KOPT-K1 (cell line): Measurements from ENCODE around the gene NPIPB6.
"Not testable (repeated sequence)": the region's sequence is repeated elsewhere in the genome, so short reads cannot be mapped to it uniquely, and the experiment has no call there.

Experiments
- H3K27ac ChIP-seq: fragments of 200-600 bp; sonication (generic); 2 replicates; pipeline ENCODE4 v1.5.1; 2016; ENCODE audit warnings: antibody characterized with exemption, mild to moderate bottlenecking, low read depth, low read length; ENCODE audit not compliant: poor library complexity, severe bottlenecking
- H3K36me3 ChIP-seq: fragments of 200-600 bp; sonication (generic); 2 replicates; pipeline ENCODE4 v1.5.1; 2017; ENCODE audit warnings: antibody characterized with exemption, mild to moderate bottlenecking, low read length, moderate library complexity; ENCODE audit not compliant: insufficient read depth
- H3K9me3 ChIP-seq: fragments of 200-600 bp; sonication (generic); 2 replicates; pipeline ENCODE4 v1.5.1; 2017; ENCODE audit warnings: antibody characterized with exemption, low read length, mild to moderate bottlenecking; ENCODE audit not compliant: insufficient read depth, poor library complexity, severe bottlenecking

The NPIPB6 gene

DNA sequence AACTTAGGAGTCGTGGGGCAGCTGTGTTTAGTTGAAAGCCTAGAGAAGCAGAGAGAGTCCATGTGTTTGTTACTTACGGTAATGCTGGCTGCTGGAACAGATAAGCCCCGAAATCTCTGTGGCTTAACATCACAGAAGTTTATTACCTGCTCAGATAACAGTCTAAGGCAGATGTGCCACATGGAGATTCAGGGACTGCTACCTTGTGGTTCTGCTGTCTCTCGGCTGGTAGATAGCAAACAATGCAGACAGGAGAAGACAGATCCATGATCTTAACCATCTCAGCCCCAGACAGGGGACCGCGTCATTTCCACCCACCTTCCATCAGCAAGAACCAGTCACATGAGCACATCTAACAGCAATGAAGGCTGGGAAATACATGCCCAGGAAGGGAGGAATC lies 30.7 kb downstream of the NPIPB6 start:
- H3K9me3 ChIP-seq, H3K36me3 ChIP-seq, H3K27ac ChIP-seq: not testable (repeated sequence)

DNA sequence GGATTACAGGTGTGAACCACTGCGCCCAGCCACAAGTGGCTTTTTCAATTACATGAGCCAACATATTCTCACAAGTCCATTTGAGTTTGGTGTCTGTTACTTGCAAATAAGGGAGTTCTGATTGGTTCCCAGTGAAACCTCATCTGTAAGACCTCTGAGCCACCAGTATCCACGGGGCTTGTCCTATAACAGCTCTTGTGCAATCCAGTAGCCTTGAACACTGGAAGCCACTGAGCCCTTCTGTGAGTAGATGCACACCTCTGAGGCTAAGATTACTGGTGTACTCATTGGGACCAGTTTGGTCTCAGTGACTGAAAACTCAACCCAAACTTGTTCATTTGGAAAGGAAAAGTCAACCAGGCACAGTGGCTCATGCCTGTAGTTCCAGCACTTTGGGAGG lies 32.3 kb downstream of the NPIPB6 start:
- not testable (repeated sequence) for H3K27ac ChIP-seq, H3K9me3 ChIP-seq, H3K36me3 ChIP-seq

DNA sequence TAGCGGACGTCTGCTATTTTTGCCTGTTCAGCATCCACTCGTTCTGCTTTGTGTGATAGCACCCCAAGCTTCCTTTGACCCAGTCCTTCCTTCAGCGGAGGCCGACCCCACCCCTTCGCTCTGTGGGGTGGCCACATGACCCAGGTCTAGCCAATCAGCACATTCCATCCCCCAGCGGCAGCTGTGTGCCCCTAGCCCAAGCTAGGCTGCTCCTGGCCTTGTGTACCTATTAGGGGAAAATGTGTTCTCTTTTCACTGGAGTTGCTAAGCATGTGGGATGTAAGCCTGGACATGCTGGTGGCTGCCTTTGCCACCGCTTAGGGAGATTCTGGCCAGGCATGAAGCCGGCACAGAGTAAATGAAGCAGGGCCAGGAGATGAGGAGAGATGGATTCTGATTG lies 33.1 kb downstream of the NPIPB6 start:
- not testable (repeated sequence) for H3K27ac ChIP-seq, H3K9me3 ChIP-seq

GRCh38 chr16:28326881-28327610 lies 36.3 kb downstream of the NPIPB6 start:
- Histone ChIP-seq H3K36me3 (no peaks in the 10 kb centered on the region), H3K27ac (no peak overlapping the region), H3K9me3 (no peaks in the 10 kb centered on the region)

More for the DNA sequence above, 33.1 kb downstream of the NPIPB6 start:
- H3K36me3 ChIP-seq = not testable (repeated sequence)

DNA sequence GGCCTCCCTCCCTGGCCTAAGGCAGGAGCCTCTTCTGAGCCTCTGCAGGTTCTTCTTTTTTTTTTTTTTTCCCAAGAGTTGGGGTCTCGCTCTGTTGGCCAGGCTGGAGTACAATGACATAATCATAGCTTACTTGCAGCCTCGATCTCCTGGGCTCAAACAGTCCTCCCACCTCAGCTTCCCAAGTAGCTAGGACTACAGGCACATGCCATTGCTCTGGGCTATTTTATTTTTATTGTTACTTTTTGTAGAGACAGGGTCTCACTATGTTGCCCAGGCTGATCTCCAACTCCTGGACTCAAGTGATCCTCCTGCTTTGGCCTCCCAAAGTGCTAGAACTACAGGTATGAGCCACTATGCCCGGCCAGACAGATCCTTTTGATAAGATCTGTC lies 38.4 kb downstream of the NPIPB6 start:
- H3K27ac ChIP-seq = no peak overlapping the region
- no peaks in the 10 kb centered on the region for H3K36me3 ChIP-seq
- H3K9me3 ChIP-seq = no peaks in the 10 kb centered on the region

DNA sequence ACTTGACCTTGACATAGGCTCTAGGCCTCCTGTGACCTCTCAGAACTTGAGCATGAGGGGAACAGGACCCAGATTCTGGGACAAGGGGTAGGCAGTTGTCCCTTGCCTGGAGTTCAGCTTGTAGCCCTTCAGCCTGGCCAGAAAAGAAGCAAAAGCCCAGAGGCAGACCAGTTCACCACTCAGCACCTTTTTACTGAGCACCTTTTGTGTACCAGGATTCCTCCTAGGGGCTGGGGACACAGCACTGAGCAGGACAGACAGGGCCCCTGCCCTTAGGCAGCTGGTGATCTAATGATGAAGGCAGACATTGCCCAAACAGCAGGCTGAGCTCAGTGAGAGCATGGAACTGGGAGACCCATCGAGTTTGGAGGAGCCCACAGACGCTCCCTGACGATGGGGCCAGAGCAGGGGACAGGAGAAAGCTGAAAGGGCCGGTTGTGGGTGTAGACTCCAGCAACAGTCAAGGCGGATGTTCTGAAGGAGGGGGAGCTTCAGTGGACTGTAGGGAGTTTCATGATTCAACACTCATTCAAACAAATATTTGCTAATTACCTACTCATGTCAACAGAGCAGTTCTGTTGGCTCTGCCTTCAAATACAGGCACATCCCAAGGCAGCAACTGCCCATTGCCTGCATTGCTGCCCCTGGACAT lies 38.9 kb downstream of the NPIPB6 start:
- Histone ChIP-seq H3K9me3 (no peaks in the 10 kb centered on the region), H3K27ac (no peak overlapping the region), H3K36me3 (peaks cover 2% of the 10 kb centered on the region; the same call in 1 of the 2 replicates)

GRCh38 chr16:28321700-28322411 lies 41.5 kb downstream of the NPIPB6 start:
- peaks cover 5% of the 10 kb centered on the region; the same call in 1 of the 2 replicates for H3K36me3 ChIP-seq
- H3K27ac ChIP-seq = no peak overlapping the region

DNA sequence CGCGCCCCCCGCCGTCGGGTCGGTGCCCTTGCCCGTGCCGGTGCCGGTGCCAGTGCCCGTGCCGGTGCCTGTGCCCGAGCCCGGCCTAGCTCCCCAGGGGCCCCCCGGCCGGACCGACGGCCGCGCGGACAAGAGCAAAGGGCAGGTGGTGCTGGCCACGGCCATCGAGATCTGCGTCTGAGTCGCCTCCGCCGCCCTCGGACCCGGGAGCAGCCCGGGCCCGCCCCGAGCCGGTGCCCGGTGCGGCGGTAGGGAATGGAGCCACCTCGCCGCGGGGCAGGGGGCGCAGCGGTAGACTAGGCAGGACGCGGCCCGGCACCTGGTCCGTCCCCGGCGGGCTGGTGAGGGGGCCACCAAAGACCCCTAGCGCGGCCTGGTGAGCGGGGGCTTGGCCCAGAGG lies 42.6 kb downstream of the NPIPB6 start:
- no peak overlapping the region for H3K27ac ChIP-seq
- H3K9me3 ChIP-seq = no peaks in the 10 kb centered on the region
- peaks cover 5% of the 10 kb centered on the region; the same call in 1 of the 2 replicates for H3K36me3 ChIP-seq

More at GRCh38 chr16:28321700-28322411, 41.5 kb downstream of the NPIPB6 start:
- H3K9me3 ChIP-seq = no peaks in the 10 kb centered on the region

DNA sequence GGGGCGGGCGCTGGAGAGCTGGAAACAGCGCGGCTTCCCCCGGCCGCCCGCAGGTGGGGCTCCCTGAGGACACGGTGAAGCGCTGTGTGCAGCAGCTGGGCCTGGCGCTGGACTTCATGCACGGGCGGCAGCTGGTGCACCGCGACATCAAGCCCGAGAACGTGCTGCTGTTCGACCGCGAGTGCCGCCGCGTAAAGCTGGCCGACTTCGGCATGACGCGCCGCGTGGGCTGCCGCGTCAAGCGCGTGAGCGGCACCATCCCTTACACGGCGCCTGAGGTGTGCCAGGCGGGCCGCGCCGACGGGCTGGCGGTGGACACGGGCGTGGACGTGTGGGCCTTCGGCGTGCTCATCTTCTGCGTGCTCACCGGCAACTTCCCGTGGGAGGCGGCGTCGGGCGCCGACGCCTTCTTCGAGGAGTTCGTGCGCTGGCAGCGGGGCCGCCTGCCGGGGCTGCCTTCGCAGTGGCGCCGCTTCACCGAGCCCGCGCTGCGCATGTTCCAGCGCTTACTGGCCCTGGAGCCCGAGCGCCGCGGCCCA lies 43.2 kb downstream of the NPIPB6 start:
- Histone ChIP-seq H3K9me3 (no peaks in the 10 kb centered on the region), H3K36me3 (peaks cover 5% of the 10 kb centered on the region; the same call in 1 of the 2 replicates), H3K27ac (no peak overlapping the region)

DNA sequence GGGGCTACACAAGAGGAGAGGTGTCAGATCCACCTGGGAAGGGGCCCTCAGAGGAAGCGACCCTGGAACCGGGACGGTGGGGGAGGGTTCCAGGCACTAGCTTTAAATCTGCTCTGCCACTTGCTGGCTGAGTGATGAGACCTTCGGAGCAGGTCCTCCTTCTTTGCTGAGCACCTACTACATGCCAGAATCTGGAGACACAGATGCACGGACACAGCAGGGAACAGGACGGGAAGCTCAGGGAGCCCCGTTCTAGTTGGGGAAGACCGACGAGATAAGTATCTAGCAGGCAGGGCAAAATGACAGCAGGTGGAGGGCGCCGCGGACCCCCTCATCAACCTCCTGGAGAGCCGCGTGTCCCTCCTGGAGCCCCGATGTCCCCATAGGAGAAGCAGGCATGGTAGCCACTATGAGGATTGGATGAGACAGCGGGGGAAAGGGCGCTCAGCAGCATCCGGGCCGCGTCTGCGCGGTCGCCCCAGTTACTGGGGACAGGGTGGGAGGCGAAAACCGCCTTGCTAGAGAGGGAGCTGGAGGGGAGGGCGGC lies 43.8 kb downstream of the NPIPB6 start:
- no peak overlapping the region for H3K27ac ChIP-seq
- H3K36me3 ChIP-seq = peaks cover 5% of the 10 kb centered on the region; the same call in 1 of the 2 replicates
- H3K9me3 ChIP-seq = no peaks in the 10 kb centered on the region

DNA sequence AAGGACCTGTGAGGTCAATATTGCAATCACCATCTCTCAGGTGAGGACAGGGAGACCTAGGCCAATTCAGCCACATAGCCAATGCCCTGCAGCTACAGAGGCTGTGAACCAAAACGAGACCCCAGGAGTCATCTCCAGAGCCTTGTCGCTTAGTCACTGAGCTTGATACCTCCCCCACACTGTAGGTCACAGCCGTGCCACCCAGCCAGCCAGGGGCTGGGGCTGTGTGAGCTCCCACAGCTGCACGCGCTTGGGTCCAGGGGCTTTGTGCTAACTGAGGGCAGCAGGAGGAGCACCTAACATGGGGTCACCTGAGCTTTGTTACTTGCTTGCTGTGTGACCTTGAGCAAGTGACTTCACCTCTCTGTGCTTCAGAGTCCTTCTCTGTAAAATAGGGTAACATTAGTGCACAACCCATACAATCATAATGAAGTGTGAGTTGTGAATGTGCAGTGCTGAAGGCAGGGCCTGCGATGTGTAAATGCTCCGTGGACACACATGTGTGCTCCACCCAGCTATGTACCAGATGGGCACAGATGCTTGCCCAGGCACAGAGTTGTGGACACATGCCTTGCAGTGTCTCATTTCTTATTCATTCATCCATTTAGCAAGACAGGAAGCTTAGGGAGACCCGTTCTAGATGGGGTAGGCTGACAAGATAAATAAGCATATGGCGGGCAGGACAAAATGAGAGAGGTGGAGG lies 45.1 kb downstream of the NPIPB6 start:
- Histone ChIP-seq H3K27ac (no peak overlapping the region), H3K36me3 (peaks cover 5% of the 10 kb centered on the region; the same call in 1 of the 2 replicates), H3K9me3 (no peaks in the 10 kb centered on the region)

DNA sequence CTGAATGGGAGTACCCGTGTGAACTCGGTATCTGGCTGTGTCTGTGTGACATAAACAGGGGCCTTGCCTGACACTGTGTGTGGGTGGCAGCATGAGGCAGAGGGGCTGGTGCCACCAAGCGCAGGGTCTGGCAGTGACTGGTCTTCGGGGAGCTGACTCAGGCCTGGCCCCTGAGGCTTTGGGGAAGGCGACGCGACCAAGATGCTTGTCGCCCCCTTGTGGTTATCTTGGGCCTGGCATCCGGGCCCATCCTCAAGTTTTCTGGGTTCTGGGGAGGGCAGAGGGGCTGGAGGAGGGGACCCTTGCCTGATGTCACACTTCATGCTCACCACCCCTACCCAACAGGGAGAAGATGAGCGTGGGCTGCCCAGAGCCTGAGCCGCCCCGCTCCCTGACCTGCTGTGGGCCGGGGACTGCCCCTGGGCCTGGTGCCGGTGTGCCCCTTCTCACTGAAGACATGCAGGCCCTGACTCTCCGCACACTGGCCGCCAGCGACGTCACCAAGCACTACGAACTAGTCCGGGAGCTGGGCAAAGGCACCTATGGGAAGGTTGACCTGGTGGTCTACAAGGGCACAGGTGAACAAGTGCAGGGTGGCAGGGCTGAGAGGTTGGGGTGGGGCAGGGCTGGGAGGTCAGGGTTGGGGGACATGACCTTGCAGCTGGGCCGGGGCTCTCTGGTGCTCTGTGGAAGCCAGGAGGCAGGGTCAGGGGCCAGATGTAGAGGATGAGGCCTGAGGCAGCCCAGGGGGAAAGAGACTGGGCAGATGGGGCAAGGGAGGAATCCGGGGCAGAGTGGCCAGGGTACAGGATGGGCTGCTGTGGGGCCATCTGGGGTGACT lies 46.0 kb downstream of the NPIPB6 start:
- Histone ChIP-seq H3K27ac (no peak overlapping the region), H3K36me3 (peaks cover 5% of the 10 kb centered on the region; the same call in 1 of the 2 replicates), H3K9me3 (no peaks in the 10 kb centered on the region)

GRCh38 chr16:28316054-28316453 lies 47.3 kb downstream of the NPIPB6 start:
- H3K27ac ChIP-seq = no peak overlapping the region
- no peaks in the 10 kb centered on the region for H3K9me3 ChIP-seq
- peaks cover 5% of the 10 kb centered on the region; the same call in 1 of the 2 replicates for H3K36me3 ChIP-seq

DNA sequence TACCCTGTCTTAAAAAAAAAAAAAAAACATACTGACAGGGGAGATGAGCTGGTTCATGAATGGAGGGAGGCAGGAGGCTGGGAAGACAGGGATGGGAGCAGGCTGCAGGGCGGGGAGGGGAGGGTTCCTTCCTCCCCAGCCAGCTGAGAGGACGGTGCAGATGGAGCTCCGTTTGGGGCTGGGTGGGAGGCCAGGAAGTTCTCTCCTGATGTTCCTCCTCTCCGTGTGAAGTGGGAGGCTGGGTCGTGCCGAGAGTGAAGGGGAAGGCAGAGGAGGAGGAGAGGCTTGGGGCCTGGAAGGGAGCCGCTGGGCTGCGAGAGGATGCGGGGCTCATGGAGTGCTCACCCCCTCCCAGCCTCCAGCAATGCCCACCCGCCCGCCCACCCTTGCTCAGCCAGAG lies 49.7 kb downstream of the NPIPB6 start:
- Histone ChIP-seq H3K36me3 (no peaks in the 10 kb centered on the region), H3K27ac (no peak overlapping the region), H3K9me3 (no peaks in the 10 kb centered on the region)
